ENCODE results near the gene DEFB119. TPM values are rescaled to one million over a fixed set of nuclear protein-coding genes. Genes with fewer than 3 reads are reported as not detected.
"Not testable (repeated sequence)": the region's sequence is repeated elsewhere in the genome, so short reads cannot be mapped to it uniquely, and the experiment has no call there.

Gene DEFB119
- total RNA-seq, 6 experiments from 2014 or later: not detected

GRCh38 chr20:31392836-31393235 is 2.4 kb upstream of the DEFB119 start:
- Mint-ChIP-seq H3K36me3 (ENCODE audit: low read depth) (no peaks in the 10 kb centered on the region), H3K4me3 (no peak overlapping the region), H3K27me3 (ENCODE audit: insufficient read depth) (peaks cover 10% of the 10 kb centered on the region), H3K4me1 (ENCODE audit: low read depth) (no peaks in the 10 kb centered on the region), H3K27ac (no peak overlapping the region), H3K9me3 (no peaks in the 10 kb centered on the region)
- TF ChIP-seq, protein P1, sequence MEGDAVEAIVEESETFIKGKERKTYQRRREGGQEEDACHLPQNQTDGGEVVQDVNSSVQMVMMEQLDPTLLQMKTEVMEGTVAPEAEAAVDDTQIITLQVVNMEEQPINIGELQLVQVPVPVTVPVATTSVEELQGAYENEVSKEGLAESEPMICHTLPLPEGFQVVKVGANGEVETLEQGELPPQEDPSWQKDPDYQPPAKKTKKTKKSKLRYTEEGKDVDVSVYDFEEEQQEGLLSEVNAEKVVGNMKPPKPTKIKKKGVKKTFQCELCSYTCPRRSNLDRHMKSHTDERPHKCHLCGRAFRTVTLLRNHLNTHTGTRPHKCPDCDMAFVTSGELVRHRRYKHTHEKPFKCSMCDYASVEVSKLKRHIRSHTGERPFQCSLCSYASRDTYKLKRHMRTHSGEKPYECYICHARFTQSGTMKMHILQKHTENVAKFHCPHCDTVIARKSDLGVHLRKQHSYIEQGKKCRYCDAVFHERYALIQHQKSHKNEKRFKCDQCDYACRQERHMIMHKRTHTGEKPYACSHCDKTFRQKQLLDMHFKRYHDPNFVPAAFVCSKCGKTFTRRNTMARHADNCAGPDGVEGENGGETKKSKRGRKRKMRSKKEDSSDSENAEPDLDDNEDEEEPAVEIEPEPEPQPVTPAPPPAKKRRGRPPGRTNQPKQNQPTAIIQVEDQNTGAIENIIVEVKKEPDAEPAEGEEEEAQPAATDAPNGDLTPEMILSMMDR (IDR thresholded peaks at IDR 0.05): no peak
- DNase-seq: no peak

GRCh38 chr20:31374346-31374745 is 16.0 kb downstream of the DEFB119 start:
- H3K9me3 Mint-ChIP-seq: no peaks in the 10 kb centered on the region
- no peaks in the 10 kb centered on the region for H3K36me3 Mint-ChIP-seq (ENCODE audit: low read depth)
- TF ChIP-seq, protein P1 (IDR thresholded peaks at IDR 0.05): no peak
- no peak overlapping the region for H3K27ac Mint-ChIP-seq
- H3K4me3 Mint-ChIP-seq: no peak overlapping the region
- DNase-seq: no peak
- H3K4me1 Mint-ChIP-seq (ENCODE audit: low read depth): no peaks in the 10 kb centered on the region
- H3K27me3 Mint-ChIP-seq (ENCODE audit: insufficient read depth): peaks cover 2% of the 10 kb centered on the region

GRCh38 chr20:31368301-31368700 is 22.1 kb downstream of the DEFB119 start, which contains the start of gene DEFB118:
Gene DEFB118, plus strand, starts transcription at chr20:31368601. Its CDS starts 50 bp downstream, at chr20:31368651.
- TF ChIP-seq, protein P1 (IDR thresholded peaks at IDR 0.05): no peak
- Mint-ChIP-seq H3K27me3 (ENCODE audit: insufficient read depth) (peaks cover 2% of the 10 kb centered on the region), H3K27ac (no peak within 1 kb of the TSS), H3K4me3 (no peak within 1 kb of the TSS), H3K9me3 (no peaks in the 10 kb centered on the region; the same call in 1 of the 2 replicates), H3K36me3 (ENCODE audit: low read depth) (no peaks in the 10 kb centered on the region), H3K4me1 (ENCODE audit: low read depth) (no peaks in the 10 kb centered on the region)
- no peak for DNase-seq

DNA sequence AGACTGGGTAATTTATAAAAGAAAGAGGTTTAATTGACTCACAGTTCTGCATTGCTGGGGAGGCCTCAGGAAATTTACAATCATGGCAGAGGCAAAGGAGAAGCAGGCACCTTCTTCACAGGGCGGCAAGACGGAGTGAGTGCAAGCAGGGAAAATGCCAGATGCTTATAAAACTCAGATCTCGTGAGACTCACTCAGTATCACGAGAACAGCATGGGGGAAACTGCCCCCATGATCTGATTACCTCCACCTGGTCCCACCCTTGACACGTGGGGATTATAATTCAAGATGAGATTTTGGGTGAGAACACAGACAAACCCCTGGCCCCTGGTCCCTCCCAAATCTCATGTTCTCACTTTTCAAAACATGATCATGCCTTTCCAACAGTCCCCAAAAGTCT is 26.1 kb downstream of the DEFB119 start:
- H3K36me3 Mint-ChIP-seq (ENCODE audit: low read depth); H3K27ac Mint-ChIP-seq; H3K4me3 Mint-ChIP-seq; DNase-seq; H3K27me3 Mint-ChIP-seq (ENCODE audit: insufficient read depth); H3K4me1 Mint-ChIP-seq (ENCODE audit: low read depth); H3K9me3 Mint-ChIP-seq: not testable (repeated sequence)

DNA sequence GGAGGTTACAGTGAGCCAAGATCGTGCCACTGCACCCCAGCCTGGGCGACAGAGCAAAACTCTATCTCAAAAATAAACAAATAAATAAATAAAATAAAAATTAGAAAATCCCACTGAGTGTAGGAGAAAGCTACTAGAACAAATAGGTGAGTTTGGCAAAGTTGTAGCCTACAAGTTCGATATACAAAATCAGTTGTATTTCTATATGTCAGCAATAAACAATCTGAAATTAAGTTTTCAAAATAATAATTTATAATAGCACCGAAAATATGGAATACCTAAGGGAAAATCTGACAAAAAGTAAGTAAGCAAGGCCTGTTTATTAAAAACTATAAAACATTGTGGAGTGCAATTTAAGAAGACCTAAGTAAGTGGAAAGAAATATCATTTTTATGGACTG is 27.1 kb downstream of the DEFB119 start:
- TF ChIP-seq, protein P1 (IDR thresholded peaks at IDR 0.05): no peak
- no peaks in the 10 kb centered on the region; the same call in 1 of the 2 replicates for H3K9me3 Mint-ChIP-seq

GRCh38 chr20:31355981-31356380 is 34.4 kb downstream of the DEFB119 start:
- Mint-ChIP-seq H3K4me3 (no peak overlapping the region), H3K36me3 (ENCODE audit: low read depth) (no peaks in the 10 kb centered on the region), H3K9me3 (no peaks in the 10 kb centered on the region), H3K27ac (no peak overlapping the region), H3K27me3 (ENCODE audit: insufficient read depth) (no peaks in the 10 kb centered on the region), H3K4me1 (ENCODE audit: low read depth) (no peaks in the 10 kb centered on the region)
- TF ChIP-seq, protein P1 (IDR thresholded peaks at IDR 0.05): no peak
- DNase-seq: no peak

More for the DNA sequence above, 27.1 kb downstream of the DEFB119 start:
- Mint-ChIP-seq H3K27ac (no peak overlapping the region), H3K36me3 (ENCODE audit: low read depth) (no peaks in the 10 kb centered on the region), H3K4me1 (ENCODE audit: low read depth) (no peaks in the 10 kb centered on the region), H3K27me3 (ENCODE audit: insufficient read depth) (peaks cover 2% of the 10 kb centered on the region), H3K4me3 (no peak overlapping the region)
- DNase-seq: no peak

Measured in HFFc6 (cell line).